Liver (tissue), 9 donors: ENCODE results near the gene ATP6V1G1. TPM values are rescaled to one million over a fixed set of nuclear protein-coding genes. Genes with fewer than 3 reads are reported as not detected.

ENCODE experiments used
- DNase-seq: peaks from one replicate; pipeline ENCODE4 v3.0.0-alpha.2; 2017; ENCODE audit warnings: low spot score
- H3K27ac ChIP-seq, 2 donors: one replicate each; pipeline ENCODE4 v1.7.0; 2013; ENCODE audit warnings: inconsistent platforms in 2 of 2, low read length in 2 of 2, control low read depth in 1 of 2, low read depth in 1 of 2, mild to moderate bottlenecking in 1 of 2
- H3K27me3 ChIP-seq, 4 donors: one replicate each; pipeline versions ENCODE4 v1.6.1 to v1.7.0; 2013; ENCODE audit warnings: low read length in 3 of 4, inconsistent platforms in 1 of 4, mild to moderate bottlenecking in 1 of 4, moderate library complexity in 1 of 4; ENCODE audit not compliant: control insufficient read depth in 4 of 4, insufficient read depth in 4 of 4
- H3K36me3 ChIP-seq, 4 donors: one replicate each; pipeline versions ENCODE4 v1.6.1 to v1.7.0; 2013; ENCODE audit warnings: low read length in 3 of 4, mild to moderate bottlenecking in 3 of 4, low read depth in 1 of 4, moderate library complexity in 1 of 4; ENCODE audit not compliant: control insufficient read depth in 4 of 4, insufficient read depth in 3 of 4
- H3K4me1 ChIP-seq, 4 donors: one replicate each; pipeline versions ENCODE4 v1.6.1 to v1.7.0; 2013; ENCODE audit warnings: low read length in 3 of 4, mild to moderate bottlenecking in 3 of 4, moderate library complexity in 1 of 4; ENCODE audit not compliant: control insufficient read depth in 4 of 4, insufficient read depth in 4 of 4
- H3K4me3 ChIP-seq, 3 donors: one replicate each; pipeline versions ENCODE4 v1.6.1 to v1.7.0; 2013; ENCODE audit warnings: low read length in 3 of 3, control low read depth in 1 of 3, low read depth in 1 of 3, mild to moderate bottlenecking in 1 of 3
- H3K9ac ChIP-seq, 2 donors: one replicate each; pipeline ENCODE4 v1.7.0; 2013; ENCODE audit warnings: low read length in 2 of 2, mild to moderate bottlenecking in 2 of 2, moderate library complexity in 2 of 2, control low read depth in 1 of 2, low read depth in 1 of 2
- H3K9me3 ChIP-seq, 4 donors: one replicate each; pipeline versions ENCODE4 v1.6.1 to v1.7.0; 2013; ENCODE audit warnings: low read length in 3 of 4; ENCODE audit not compliant: control insufficient read depth in 4 of 4
- EGR1 ChIP-seq, 2 donors: IDR thresholded peaks; 2 replicates each; pipeline ENCODE4 v1.6.1; 2016 to 2018; ENCODE audit warnings: antibody characterized with exemption in 2 of 2, low read depth in 2 of 2
- FOXA1 ChIP-seq: IDR thresholded peaks from 2 replicates; pipeline ENCODE4 v1.6.1; 2016; ENCODE audit warnings: antibody characterized with exemption
- FOXA2 ChIP-seq: IDR thresholded peaks from 2 replicates; pipeline ENCODE4 v1.6.1; 2016; ENCODE audit warnings: antibody characterized with exemption
- GABPA ChIP-seq, 2 donors: IDR thresholded peaks in 1 of 2; conservative IDR thresholded peaks in 1 of 2; 2 replicates each; pipeline ENCODE4 v1.6.1; 2016; ENCODE audit warnings: antibody characterized with exemption in 2 of 2, mild to moderate bottlenecking in 1 of 2, moderate library complexity in 1 of 2
- HNF4A ChIP-seq, 2 donors: conservative IDR thresholded peaks; 2 replicates each; pipeline ENCODE4 v1.6.1; 2016; ENCODE audit warnings: antibody characterized with exemption in 2 of 2, mild to moderate bottlenecking in 2 of 2
- HNF4G ChIP-seq: IDR thresholded peaks from 2 replicates; pipeline ENCODE4 v1.6.1; 2016; ENCODE audit warnings: antibody characterized with exemption
- JUND ChIP-seq, 2 donors: IDR thresholded peaks; 2 replicates each; pipeline ENCODE4 v1.6.1; 2016; ENCODE audit warnings: antibody characterized with exemption in 2 of 2
- MAX ChIP-seq: IDR thresholded peaks from 2 replicates; pipeline ENCODE4 v1.6.1; 2016; ENCODE audit warnings: antibody characterized with exemption
- NR2F2 ChIP-seq: IDR thresholded peaks from 2 replicates; pipeline ENCODE4 v1.6.1; 2016; ENCODE audit warnings: antibody characterized with exemption
- RXRA ChIP-seq, 2 donors: IDR thresholded peaks; 2 replicates each; pipeline ENCODE4 v1.6.1; 2017 to 2018; ENCODE audit warnings: antibody characterized with exemption in 2 of 2, mild to moderate bottlenecking in 1 of 2
- SP1 ChIP-seq: IDR thresholded peaks from 2 replicates; pipeline ENCODE4 v1.6.1; 2018; ENCODE audit warnings: antibody characterized with exemption, mild to moderate bottlenecking
- TAF1 ChIP-seq: conservative IDR thresholded peaks from 2 replicates; pipeline ENCODE4 v1.6.1; 2016; ENCODE audit warnings: antibody characterized with exemption, mild to moderate bottlenecking
- YY1 ChIP-seq: IDR thresholded peaks from 2 replicates; pipeline ENCODE4 v1.6.1; 2016; ENCODE audit warnings: antibody characterized with exemption, mild to moderate bottlenecking
- ZBTB33 ChIP-seq: IDR thresholded peaks from 2 replicates; pipeline ENCODE4 v1.6.1; 2016; ENCODE audit warnings: antibody characterized with exemption
- WGBS: extraction: QIAGEN DNeasy Blood & Tissue Kit; methylation state at CpG from one replicate; pipeline ENCODE4 v1.1.7; 2013; 5-methylcytosine and 5-hydroxymethylcytosine counted together
- polyA plus RNA-seq, 2 donors: library from polyadenylated mRNA; stranded (reverse) in 1 of 2; unstranded in 1 of 2; fragments of 200-250 nt in 1 of 2; fragments of >200 nt in 1 of 2; fragmentation: Nextera tagmentation in 1 of 2; extraction: Ambion mirVana in 1 of 2; gene quantifications; one replicate each; pipeline versions ENCODE4 v1.2.1 to v1.2.3, GENCODE V29; 2013 to 2015
- total RNA-seq, 2 donors: library from RNA; depleted of rRNA; stranded (reverse); fragments of >200 nt; gene quantifications; one replicate each; pipeline ENCODE4 v1.2.3, GENCODE V29; 2014
- TF ChIP-seq, protein P1 (sequence below): IDR thresholded peaks from 2 replicates; pipeline ENCODE4 v1.6.1; 2016; ENCODE audit warnings: antibody characterized with exemption, mild to moderate bottlenecking
- TF ChIP-seq, protein P2 (sequence below): IDR thresholded peaks from 2 replicates; pipeline ENCODE4 v1.6.1; 2016; ENCODE audit warnings: antibody characterized with exemption
- TF ChIP-seq, protein P3 (sequence below): fragments of 150-350 bp; IDR thresholded peaks from 2 replicates; pipeline ENCODE4 v1.5.1; 2017; ENCODE audit warnings: improper control_type of control experiment, low read depth, low read length; ENCODE audit not compliant: missing input control
- donor health status: healthy.
- donor health status: healthy.
- donor health status: healthy.
- donor health status: healthy.
- donor health status: healthy.

Gene ATP6V1G1
- total and polyA plus RNA-seq, 4 donors = 41.4 to 152 (median 75.7) TPM

DNA sequence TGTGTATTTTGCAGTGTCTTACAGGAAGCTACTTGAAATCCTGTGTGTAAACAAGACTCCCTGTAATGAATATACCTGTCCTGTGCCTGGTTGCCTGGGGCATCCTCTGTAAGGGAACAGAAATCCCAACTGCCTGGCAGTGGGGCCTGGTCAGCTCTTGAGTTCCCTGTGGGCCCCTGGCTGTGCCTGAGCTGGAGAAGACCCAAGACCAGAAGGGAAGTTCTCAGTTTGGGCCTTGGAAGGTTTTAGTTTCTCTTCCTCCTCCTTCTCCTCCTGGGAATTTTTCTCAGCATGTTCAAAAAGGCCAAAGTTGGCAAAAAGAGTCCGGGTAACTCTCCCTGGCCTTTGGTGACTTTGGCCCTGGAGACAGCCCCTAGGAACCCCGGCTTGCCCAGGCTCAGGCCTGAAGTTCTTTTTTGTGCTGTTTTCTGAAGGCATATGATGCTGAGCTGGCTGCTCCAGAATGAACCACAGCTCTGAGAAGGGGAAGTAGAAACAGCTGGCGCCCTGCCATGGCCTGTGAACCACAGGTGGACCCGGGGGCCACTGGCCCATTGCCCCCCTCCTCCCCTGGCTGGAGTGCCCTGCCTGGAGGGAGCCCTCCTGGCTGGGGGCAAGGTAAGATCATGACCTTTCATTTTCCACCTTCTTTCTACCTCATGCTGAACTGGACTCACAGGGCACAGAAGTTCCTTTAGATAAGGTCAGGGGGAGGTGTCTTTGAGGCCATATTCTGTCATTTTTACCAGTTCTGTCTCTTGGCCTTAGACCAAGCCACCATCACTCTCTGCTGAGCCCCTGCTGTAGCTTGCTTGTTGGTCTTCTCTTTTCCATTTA, 29.3 kb downstream of the ATP6V1G1 start:
- peak; percentile 44 for DNase-seq
- no peak overlapping the region for H3K27ac ChIP-seq
- H3K9me3 ChIP-seq = no peaks in the 10 kb centered on the region
- no peak overlapping the region for H3K4me3 ChIP-seq
- peaks cover 0 to 10% (median 5%) of the 10 kb centered on the region in 4 donors for H3K4me1 ChIP-seq
- H3K36me3 ChIP-seq = no peaks in the 10 kb centered on the region
- H3K27me3 ChIP-seq = no peaks in the 10 kb centered on the region
- no peak overlapping the region for H3K9ac ChIP-seq
- 54% methylated on average over 4 of the region's 4 CpGs for WGBS
- TF ChIP-seq, protein P1, sequence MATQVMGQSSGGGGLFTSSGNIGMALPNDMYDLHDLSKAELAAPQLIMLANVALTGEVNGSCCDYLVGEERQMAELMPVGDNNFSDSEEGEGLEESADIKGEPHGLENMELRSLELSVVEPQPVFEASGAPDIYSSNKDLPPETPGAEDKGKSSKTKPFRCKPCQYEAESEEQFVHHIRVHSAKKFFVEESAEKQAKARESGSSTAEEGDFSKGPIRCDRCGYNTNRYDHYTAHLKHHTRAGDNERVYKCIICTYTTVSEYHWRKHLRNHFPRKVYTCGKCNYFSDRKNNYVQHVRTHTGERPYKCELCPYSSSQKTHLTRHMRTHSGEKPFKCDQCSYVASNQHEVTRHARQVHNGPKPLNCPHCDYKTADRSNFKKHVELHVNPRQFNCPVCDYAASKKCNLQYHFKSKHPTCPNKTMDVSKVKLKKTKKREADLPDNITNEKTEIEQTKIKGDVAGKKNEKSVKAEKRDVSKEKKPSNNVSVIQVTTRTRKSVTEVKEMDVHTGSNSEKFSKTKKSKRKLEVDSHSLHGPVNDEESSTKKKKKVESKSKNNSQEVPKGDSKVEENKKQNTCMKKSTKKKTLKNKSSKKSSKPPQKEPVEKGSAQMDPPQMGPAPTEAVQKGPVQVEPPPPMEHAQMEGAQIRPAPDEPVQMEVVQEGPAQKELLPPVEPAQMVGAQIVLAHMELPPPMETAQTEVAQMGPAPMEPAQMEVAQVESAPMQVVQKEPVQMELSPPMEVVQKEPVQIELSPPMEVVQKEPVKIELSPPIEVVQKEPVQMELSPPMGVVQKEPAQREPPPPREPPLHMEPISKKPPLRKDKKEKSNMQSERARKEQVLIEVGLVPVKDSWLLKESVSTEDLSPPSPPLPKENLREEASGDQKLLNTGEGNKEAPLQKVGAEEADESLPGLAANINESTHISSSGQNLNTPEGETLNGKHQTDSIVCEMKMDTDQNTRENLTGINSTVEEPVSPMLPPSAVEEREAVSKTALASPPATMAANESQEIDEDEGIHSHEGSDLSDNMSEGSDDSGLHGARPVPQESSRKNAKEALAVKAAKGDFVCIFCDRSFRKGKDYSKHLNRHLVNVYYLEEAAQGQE = no peak
- no peak for TF ChIP-seq HNF4G
- TF ChIP-seq SP1 = no peak
- TF ChIP-seq EGR1 (IDR thresholded peaks at IDR 0.05; ENCODE audit: low read depth in 2 of 2) = no peak

DNA sequence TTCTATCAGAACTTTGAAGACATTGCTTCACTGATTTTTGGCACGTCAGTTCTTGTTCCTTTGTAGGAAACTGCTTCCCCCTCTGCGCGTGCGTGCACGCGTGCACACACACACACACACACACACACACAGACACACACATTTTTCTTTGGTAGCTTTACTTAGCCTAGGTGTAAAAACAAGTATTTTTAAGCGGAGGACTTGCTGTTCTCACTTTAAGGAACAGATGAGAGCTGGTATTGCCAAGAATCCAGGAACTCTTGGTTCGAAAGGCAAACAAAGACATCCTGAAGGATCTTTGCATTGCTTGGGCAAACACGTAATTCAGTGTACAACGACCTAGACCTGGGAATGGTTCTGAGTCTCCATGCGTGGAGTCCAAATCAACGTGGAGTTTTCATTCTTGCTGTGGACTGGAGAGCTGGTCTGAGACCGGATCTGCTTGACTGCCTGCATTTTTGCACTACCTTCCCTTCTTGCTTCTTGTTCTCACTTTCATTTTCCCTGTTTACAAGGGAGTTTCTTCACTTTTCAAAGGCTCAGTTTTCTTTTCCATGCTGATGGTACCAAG, 31.7 kb downstream of the ATP6V1G1 start:
- Histone ChIP-seq H3K9me3 (no peaks in the 10 kb centered on the region), H3K27ac (no peak overlapping the region), H3K27me3 (no peaks in the 10 kb centered on the region), H3K36me3 (no peaks in the 10 kb centered on the region), H3K4me1 (no peaks in the 10 kb centered on the region), H3K4me3 (no peak overlapping the region), H3K9ac (no peak overlapping the region)
- DNase-seq = no peak
- WGBS = 73% methylated on average over 13 of the region's 13 CpGs
- no peak for TF ChIP-seq NR2F2
- TF ChIP-seq, protein P2, sequence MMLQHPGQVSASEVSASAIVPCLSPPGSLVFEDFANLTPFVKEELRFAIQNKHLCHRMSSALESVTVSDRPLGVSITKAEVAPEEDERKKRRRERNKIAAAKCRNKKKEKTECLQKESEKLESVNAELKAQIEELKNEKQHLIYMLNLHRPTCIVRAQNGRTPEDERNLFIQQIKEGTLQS = no peak
- no peak for TF ChIP-seq HNF4A (conservative IDR thresholded peaks at IDR 0.05)
- TF ChIP-seq FOXA1 = no peak
- TF ChIP-seq, protein P1 = no peak
- TF ChIP-seq SP1 = no peak
- no peak for TF ChIP-seq TAF1
- no peak for TF ChIP-seq ZBTB33
- no peak for TF ChIP-seq YY1
- TF ChIP-seq MAX = no peak
- TF ChIP-seq JUND (IDR thresholded peaks at IDR 0.05) = no peak
- no peak for TF ChIP-seq HNF4G
- TF ChIP-seq, protein P3, sequence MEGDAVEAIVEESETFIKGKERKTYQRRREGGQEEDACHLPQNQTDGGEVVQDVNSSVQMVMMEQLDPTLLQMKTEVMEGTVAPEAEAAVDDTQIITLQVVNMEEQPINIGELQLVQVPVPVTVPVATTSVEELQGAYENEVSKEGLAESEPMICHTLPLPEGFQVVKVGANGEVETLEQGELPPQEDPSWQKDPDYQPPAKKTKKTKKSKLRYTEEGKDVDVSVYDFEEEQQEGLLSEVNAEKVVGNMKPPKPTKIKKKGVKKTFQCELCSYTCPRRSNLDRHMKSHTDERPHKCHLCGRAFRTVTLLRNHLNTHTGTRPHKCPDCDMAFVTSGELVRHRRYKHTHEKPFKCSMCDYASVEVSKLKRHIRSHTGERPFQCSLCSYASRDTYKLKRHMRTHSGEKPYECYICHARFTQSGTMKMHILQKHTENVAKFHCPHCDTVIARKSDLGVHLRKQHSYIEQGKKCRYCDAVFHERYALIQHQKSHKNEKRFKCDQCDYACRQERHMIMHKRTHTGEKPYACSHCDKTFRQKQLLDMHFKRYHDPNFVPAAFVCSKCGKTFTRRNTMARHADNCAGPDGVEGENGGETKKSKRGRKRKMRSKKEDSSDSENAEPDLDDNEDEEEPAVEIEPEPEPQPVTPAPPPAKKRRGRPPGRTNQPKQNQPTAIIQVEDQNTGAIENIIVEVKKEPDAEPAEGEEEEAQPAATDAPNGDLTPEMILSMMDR = no peak
- no peak for TF ChIP-seq GABPA (IDR thresholded peaks at IDR 0.05 in 1 of 2, conservative IDR thresholded peaks at IDR 0.05 in 1 of 2)
- no peak for TF ChIP-seq FOXA2
- no peak for TF ChIP-seq RXRA (IDR thresholded peaks at IDR 0.05)
